HUES6 (cell line): ENCODE data around the gene LINC01488.

Experiments
- H3K27ac ChIP-seq: 2 replicates; pipeline ENCODE4 v1.7.0; 2013; ENCODE audit warnings: low read depth, mild to moderate bottlenecking, low read length, inconsistent platforms
- H3K27me3 ChIP-seq: 2 replicates; pipeline ENCODE4 v1.6.1; 2013; ENCODE audit warnings: low read length; ENCODE audit not compliant: control insufficient read depth, insufficient read depth
- H3K36me3 ChIP-seq: 2 replicates; pipeline ENCODE4 v1.6.1; 2013; ENCODE audit warnings: low read length; ENCODE audit not compliant: control insufficient read depth, insufficient read depth
- H3K4me1 ChIP-seq: 2 replicates; pipeline ENCODE4 v1.6.1; 2013; ENCODE audit warnings: low read length; ENCODE audit not compliant: control insufficient read depth, insufficient read depth
- H3K4me3 ChIP-seq: 2 replicates; pipeline ENCODE4 v1.5.1; 2013; ENCODE audit warnings: low read depth, low read length
- H3K9ac ChIP-seq: one replicate; pipeline ENCODE4 v1.6.1; 2013; ENCODE audit warnings: mild to moderate bottlenecking, low read length
- H3K9me3 ChIP-seq: 2 replicates; pipeline ENCODE4 v1.6.1; 2013; ENCODE audit warnings: low read depth, low read length; ENCODE audit not compliant: control insufficient read depth, insufficient read depth

LINC01488 gene

DNA sequence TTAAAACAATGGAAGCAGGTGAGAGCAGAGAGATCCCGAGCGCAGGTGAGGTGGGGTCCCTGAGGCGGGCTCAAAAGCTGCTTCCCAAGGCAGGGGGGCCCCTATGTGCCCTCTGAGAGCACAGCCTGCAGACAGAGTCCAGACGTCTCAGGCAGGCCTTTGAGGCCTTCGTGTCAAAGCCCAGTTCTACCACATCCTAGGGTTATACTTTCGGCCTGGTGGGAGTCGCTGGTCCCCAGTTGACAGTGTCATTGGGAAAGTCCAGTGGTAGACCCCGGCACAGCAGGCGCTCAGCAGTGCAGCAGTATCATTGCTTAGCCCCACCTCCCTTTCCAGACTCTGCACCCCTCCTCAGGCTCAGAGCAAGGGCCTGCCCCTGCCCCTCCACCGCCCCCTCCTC, 9.1 kb downstream of the LINC01488 start:
- Histone ChIP-seq H3K4me1 (peaks cover 15% of the 10 kb centered on the region; the same call in 1 of the 2 replicates), H3K4me3 (no peak overlapping the region), H3K27me3 (no peaks in the 10 kb centered on the region), H3K9ac (no peak overlapping the region), H3K27ac (no peak overlapping the region), H3K36me3 (no peaks in the 10 kb centered on the region), H3K9me3 (no peaks in the 10 kb centered on the region)

GRCh38 chr11:69491071-69492031, 9.9 kb downstream of the LINC01488 start:
- no peak overlapping the region for H3K4me3 ChIP-seq
- peaks cover 11% of the 10 kb centered on the region; the same call in 1 of the 2 replicates for H3K4me1 ChIP-seq
- no peak overlapping the region for H3K27ac ChIP-seq
- no peaks in the 10 kb centered on the region for H3K36me3 ChIP-seq
- no peaks in the 10 kb centered on the region for H3K27me3 ChIP-seq
- no peak overlapping the region for H3K9ac ChIP-seq
- H3K9me3 ChIP-seq = no peaks in the 10 kb centered on the region

DNA sequence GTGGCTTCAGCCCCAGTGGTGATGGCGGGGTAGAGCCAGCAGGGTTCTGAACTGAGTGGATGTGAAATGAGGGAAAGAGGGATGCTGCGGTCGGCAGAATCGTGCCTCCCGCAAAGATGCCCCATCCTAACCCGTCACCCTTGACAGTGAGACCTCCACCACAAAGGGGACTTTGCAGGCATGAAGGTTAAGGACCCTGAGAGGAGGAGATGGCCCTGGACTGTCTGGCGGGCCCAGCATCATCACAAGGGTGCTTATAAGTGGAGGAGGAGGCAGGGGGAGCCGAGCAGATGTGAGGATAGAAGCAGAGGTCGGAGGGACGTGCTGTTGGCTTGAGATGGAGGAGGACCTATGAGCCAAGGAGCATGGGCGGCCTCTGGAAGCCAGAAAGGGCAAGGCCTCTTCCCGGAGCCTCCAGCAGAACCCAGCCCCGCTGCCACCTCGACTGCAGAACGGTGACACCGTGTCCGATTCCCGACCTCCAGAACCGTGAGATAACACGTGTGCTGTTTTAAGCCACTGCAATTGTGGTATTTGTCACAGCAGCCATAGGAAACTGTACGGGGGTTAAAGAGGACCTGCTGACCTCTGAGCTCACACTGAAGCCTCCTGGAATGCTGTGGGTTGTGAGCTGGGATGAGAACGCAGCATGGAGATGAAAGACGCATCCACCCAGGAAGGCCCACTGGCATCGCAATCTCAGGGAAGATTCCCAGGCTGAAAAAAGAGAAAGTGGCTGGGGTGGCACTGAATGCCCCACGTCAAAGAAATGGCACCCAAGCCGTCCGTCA, 10.9 kb downstream of the LINC01488 start:
- no peaks in the 10 kb centered on the region for H3K9me3 ChIP-seq
- peaks cover 3% of the 10 kb centered on the region; the same call in 1 of the 2 replicates for H3K4me1 ChIP-seq
- no peak overlapping the region for H3K27ac ChIP-seq
- H3K27me3 ChIP-seq = no peaks in the 10 kb centered on the region
- no peak overlapping the region for H3K9ac ChIP-seq
- no peak overlapping the region for H3K4me3 ChIP-seq
- H3K36me3 ChIP-seq = no peaks in the 10 kb centered on the region

DNA sequence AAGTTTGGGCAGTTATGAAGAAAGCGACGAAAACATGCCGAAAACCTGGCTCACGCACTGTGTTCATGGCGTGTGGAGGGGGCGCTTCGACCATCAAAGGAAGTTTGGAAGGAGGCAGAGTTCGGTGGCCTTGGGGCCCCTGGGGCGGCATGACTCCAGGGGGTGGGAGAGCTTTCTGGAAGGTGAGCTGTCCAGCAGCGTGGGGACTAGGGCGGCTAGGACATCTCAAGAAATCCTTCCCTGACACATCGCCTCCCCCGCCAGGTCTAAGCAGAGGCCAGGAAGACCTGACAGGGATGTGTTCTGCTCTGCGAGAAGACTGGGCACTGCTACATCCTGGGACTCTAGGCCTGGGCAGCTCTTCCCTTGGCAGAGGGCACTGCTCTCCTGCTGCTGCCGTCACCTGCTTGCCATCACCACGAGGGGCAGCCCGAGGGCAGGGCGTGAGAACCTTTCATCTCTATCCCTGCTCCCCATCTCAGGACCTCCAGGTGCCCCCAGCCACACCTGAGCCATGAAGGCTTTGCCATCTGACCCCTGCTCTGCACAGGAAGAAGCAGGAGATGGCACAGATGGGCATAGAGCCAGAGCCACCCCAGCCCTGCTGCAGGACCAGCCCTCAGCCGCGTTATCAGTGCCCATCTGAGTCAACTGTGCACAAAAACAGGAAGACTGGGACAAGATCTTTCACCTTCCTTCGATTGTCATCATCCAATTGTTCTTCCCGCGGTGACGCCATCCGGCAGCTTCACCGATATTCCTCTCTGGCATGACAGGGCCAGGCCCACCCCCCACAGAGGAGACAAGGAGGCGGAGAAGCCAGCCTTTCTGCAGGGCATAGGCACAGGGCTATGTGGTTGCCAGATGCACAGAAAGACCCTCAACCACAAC, 12.7 kb downstream of the LINC01488 start:
- no peak overlapping the region for H3K27ac ChIP-seq

DNA sequence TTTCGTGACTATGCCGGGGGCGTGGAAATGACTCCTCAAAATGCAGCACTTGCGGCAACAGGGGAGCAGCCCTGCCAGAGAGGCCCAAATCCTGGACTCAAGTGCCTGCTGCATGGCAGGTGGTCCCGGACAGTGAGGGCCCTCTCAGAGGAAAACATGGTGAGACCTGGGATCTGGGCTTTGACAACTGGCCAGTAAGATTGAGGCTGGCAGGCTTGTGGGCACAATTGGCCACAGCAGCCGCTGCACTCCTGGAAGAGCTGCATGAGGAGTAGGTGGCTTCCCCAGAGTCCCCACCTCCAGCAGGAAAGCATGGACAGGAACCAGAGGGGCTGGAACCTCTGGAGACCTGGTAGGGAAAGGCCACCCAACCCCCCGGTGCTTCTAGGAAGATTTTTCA, 13.4 kb downstream of the LINC01488 start:
- H3K27me3 ChIP-seq = no peaks in the 10 kb centered on the region
- no peaks in the 10 kb centered on the region; the same call in 1 of the 2 replicates for H3K4me1 ChIP-seq
- no peaks in the 10 kb centered on the region for H3K9me3 ChIP-seq
- no peak overlapping the region for H3K4me3 ChIP-seq
- no peak overlapping the region for H3K9ac ChIP-seq
- H3K36me3 ChIP-seq = no peaks in the 10 kb centered on the region
- no peak overlapping the region for H3K27ac ChIP-seq

More for the DNA sequence above, 12.7 kb downstream of the LINC01488 start:
- no peak overlapping the region for H3K9ac ChIP-seq
- no peak overlapping the region for H3K4me3 ChIP-seq
- H3K4me1 ChIP-seq = peaks cover 2% of the 10 kb centered on the region; the same call in 1 of the 2 replicates
- H3K36me3 ChIP-seq = no peaks in the 10 kb centered on the region
- no peaks in the 10 kb centered on the region for H3K27me3 ChIP-seq
- no peaks in the 10 kb centered on the region for H3K9me3 ChIP-seq

DNA sequence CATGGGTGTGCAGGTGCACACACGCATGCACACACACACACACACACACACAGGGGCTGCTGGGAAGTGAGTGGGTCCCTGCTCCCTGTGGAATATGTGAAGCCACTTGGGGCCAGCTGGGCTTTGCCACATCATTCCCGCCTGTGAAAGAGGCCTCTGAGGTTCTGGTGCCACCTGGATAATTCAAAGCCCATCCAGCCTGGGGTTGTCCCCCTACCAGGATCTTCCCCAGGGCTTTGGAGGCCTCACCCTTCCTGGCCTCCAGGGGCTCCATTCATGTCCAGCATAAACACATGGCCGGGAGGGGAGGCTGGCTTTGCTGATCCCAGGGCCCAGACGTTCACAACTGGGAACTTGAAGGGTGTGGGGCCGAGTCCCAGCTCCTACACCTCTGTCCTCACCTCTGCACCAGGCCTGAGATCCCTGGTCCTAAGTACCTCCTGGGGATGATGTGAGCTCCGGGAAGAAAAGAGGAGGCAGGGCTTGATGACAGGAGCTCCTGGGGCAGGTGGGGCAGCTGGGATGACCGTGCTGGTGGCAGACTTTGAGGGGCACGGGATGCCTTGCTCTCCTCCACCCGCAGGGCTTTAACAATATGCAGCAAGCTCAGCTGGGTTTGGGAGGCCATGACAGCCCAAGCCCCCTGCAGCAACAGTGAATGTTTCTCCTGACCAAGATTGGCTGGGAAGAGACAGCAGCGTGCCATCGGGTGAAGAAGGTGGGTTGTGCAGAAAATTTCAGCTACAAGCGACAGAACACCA, 14.2 kb downstream of the LINC01488 start:
- H3K4me1 ChIP-seq = no peaks in the 10 kb centered on the region; the same call in 1 of the 2 replicates
- H3K36me3 ChIP-seq = no peaks in the 10 kb centered on the region
- no peaks in the 10 kb centered on the region for H3K27me3 ChIP-seq
- H3K4me3 ChIP-seq = no peak overlapping the region
- no peaks in the 10 kb centered on the region for H3K9me3 ChIP-seq
- H3K27ac ChIP-seq = no peak overlapping the region
- no peak overlapping the region for H3K9ac ChIP-seq

- no peaks in the 10 kb centered on the region; the same call in 1 of the 2 replicates for H3K4me1 ChIP-seq
- no peak overlapping the region for H3K9ac ChIP-seq
- no peak overlapping the region for H3K27ac ChIP-seq
- H3K4me3 ChIP-seq = no peak overlapping the region
- H3K9me3 ChIP-seq = no peaks in the 10 kb centered on the region
- no peaks in the 10 kb centered on the region for H3K36me3 ChIP-seq
- no peaks in the 10 kb centered on the region for H3K27me3 ChIP-seq
Measured at GRCh38 chr11:69496202-69496557, 14.7 kb downstream of the LINC01488 start.

DNA sequence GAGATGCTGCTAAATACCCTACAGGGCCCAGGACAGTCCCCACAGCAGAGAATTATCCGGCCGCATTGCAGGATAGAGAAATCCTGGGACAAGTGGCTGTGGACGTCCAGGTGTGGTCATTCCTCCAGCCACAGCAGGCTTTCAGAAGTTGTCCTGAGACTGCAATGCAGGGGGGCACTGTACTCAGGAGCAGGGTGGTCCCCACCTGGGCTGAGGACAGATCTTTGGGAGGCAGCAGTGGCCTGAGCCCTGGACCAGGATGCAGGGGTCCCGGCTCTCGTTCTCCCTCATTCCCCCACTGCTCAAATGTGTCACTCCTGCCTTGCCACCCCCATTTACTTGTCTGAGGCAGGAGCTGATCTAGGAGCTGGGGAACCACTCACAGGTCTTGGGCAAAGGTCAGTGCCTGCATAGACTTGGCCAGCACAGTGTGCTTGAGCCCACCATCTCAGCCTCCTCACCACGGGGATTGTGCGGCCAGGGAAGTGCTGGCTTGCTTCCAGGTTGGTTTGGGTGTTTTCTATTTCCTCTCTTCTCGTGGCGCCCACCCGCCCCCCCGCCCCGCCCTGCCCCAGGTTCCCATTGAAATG, 15.3 kb downstream of the LINC01488 start:
- Histone ChIP-seq H3K4me1 (no peaks in the 10 kb centered on the region; the same call in 1 of the 2 replicates), H3K4me3 (no peak overlapping the region), H3K36me3 (no peaks in the 10 kb centered on the region), H3K9ac (no peak overlapping the region), H3K9me3 (no peaks in the 10 kb centered on the region), H3K27me3 (no peaks in the 10 kb centered on the region), H3K27ac (no peak overlapping the region)

DNA sequence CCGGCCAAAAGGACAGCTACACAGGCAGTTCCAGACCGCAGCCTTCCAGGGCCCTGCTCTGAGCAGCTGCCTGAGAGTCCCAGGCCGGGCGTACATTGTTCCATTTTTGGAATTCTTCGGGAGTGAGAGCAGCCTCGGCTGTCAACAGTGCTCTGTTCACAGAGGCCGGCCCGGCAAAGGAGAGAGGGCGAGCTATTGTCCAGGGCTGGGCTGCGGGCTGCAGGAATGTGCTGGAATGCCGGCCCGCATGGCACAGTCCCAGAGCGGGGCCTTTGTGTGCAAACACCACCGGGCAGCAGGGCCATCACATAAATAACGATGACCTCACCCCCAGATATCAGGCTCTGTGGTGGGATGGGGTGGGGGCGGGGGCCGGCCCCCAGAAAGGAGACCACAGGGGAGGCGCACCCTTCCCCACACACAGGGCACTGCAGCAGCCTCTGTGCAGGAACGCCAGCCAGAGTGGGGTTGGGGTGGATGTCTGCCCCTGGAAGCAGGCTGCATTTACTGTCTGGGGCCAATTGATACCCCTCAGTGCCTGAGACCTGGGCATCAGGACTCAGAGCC, 15.8 kb downstream of the LINC01488 start:
- no peak overlapping the region for H3K4me3 ChIP-seq
- H3K36me3 ChIP-seq = no peaks in the 10 kb centered on the region
- no peak overlapping the region for H3K27ac ChIP-seq
- no peak overlapping the region for H3K9ac ChIP-seq
- H3K27me3 ChIP-seq = no peaks in the 10 kb centered on the region
- no peaks in the 10 kb centered on the region for H3K9me3 ChIP-seq
- no peaks in the 10 kb centered on the region; the same call in 1 of the 2 replicates for H3K4me1 ChIP-seq
